SKM-1 treated with dmso at 0.1 percent for 144 hours (cell line): ENCODE results near the gene DUSP18.
"Not testable (repeated sequence)": the region's sequence is repeated elsewhere in the genome, so short reads cannot be mapped to it uniquely, and the experiment has no call there.

Experiments
- DNase-seq: peaks from one replicate; lab custom pipeline; 2025; ENCODE audit not compliant: unreplicated experiment; lab: John Stamatoyannopoulos, UW

Gene DUSP18

DNA sequence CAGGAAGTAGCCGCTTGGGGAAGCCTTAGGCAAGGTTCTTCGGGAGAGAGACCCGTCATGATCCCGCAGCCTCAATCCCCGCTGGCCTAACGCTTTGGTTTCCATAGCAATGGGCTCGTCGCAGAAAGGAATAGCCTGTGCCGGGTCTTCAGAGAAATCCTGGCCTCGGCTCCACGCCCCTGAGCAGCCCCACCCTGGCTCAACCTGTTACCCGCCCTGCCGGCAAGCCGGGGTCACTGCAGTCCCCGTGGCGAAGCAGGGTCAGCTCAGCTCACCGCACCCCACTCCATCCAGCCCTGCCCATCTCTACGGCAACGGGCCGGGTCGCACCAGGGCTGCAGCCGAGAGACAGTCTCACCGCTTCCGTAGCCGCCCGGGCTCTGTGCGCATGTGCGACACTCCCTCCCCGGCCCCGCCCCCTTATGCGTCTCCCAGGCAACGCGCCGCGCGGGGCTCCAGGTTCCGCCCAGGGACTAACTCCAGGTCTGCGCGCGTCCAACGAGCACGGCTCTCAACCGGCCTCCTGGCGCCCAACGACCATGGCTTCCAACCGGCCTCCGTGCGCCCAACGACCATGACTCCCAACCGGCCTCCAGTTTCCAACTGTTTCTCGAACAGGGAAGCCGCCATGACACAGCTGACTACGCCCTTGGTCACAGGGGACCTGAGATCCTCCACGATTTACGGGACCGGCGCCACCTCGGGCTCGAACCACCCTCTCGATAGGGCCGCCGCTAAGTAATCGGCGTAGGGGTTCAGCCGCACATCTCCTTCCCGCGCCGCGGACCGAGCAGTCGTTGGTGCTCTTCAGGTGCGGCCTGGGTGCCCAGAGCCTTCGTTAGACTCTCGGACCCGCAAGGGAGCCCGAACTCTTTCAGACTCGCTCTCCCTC lies at the start of gene DUSP18:
TSS of gene DUSP18 (minus strand) at position 382 of the 892 bp plus-strand sequence. CDS start 3,872 bp downstream, outside the sequence.
- DNase-seq, result peak; percentile 85

DNA sequence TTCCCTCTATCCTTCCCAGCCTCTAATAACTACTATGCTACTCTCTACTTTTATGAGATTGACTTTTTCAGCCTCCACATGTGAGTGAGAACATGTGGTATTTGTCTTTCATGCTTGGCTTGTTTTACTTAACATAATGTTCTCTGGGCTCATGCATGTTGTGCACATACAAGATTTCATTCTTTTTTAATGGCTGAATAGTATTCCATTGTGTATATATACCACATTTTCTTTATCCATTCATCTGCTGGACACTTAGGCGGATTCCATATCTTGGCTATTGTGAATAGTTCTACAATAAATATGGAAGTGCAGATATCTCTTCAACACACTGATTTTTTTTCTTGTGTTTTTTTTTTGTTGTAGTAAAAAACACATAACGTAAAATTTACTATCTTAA lies 46.4 kb upstream of the DUSP18 start:
- DNase-seq, result no peak

DNA sequence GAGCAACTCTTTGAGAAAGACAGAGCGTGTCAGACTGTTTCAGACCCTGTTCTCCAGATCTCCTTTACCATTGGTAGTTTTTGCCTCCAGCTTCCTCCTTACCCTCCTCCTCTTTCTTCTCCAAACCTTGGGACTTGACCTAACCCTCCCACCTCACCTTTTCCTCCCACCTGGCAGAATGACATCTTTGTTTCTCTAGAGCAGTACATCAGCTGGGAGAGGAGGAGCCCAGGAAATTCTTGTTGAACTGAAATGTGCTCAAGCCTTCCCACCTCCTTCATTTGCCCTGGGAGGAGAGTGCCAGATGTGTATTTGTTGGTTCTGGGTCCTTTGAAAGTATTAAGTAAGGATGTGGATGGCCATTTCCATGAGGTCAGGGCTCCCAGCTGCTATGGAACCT lies 44.4 kb upstream of the DUSP18 start:
- DNase-seq, result no peak

DNA sequence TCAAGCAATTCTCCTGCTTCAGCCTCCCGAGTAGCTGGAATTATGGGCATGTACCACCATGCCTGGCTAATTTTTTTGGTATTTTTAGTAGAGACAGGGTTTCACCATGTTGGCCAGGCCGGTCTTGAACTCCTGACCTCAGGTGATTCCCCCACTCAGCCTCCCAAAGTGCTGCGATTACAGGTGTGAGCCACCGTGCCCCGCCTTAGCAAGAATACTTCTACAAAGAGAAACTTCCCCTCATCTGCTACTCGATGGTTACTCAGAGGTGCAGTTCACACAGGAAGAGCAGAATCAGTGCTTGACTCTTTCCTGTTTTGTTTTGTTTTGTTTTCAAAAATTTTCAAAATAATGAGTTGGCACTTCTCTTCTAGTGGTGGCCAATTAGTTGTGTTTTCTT lies 42.3 kb upstream of the DUSP18 start:
- not testable (repeated sequence) for DNase-seq

DNA sequence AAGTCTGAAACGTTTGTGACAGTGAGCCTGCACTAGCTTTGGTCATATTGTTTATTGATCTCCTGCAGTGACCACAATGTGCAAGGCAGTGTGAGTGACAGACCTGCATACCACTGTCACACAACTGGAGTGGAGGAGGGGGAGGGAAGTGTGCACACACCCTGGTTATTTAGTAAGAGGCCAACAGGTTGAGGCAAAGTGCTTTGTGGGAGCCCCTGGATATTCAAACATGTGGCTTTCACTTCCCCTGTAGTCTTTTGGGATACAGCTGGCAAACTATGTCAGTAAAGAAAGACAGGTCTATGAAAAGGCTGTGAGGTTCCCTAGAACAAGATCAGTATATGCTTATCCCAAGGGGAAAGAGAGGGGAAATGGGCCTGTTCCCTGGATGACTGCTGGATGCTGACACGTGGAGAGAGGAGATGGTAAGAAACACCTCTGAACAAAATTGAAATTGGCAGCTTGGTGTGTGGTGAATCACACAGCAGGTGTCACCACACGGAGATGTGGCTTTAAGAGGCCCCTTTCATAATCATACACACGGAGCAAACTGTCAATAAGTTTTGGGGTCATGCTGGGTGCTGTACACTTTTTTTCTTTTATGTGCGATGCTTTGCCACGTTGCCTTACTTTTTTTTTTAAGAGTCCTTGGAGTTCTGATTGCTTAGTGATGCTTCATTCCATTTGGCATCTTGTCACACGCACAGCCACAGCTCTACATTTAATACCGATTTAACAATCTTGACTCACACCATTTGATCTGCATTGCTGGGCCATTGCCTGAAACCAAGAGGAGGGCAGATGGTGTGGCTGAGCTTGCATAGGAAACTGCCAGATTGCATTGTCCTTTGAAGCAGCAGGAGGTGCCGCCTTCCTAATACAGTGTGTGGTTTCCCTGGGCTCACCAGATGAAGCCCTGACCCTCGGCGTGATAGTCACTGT lies 38.3 kb upstream of the DUSP18 start:
- peak; percentile 29 for DNase-seq

DNA sequence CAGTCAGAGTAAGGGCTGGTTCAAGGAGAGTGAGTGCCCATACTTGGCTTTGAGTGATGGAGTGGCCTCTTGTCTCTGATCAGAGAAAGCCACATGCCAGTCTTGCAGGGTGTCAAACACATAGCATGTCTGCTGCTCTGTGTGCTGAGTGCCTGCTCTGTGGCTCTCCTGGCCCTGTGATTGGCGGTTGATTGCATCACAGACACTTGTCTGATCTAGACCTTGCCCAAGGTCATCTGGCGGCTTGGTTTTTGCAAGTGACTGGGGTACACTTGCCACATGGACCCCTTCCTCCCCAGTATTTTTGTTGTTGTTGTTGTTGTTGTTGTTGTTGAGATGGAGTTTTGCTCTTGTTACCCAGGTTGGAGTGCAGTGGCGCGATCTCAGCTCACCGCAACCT lies 37.3 kb upstream of the DUSP18 start:
- DNase-seq, result no peak

DNA sequence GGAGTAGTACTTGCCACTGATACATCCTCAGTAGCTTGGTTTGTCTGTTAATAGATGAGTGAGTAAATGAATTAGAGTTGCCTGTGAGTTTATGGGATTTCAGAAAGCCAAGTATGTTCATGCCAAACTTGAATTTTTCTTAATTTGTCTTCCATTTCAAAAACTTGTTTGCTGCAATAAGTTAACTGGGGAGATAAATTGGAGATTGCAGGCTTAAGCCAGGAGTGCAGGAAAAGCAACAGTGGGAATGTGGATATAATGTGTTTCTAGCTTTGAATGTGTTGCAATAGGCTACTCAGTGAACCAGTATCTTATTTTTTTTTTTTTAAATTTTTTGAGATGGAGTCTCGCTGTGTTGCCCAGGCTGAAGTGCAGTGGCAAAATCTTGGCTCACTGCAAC lies 35.2 kb upstream of the DUSP18 start:
- DNase-seq, result no peak

DNA sequence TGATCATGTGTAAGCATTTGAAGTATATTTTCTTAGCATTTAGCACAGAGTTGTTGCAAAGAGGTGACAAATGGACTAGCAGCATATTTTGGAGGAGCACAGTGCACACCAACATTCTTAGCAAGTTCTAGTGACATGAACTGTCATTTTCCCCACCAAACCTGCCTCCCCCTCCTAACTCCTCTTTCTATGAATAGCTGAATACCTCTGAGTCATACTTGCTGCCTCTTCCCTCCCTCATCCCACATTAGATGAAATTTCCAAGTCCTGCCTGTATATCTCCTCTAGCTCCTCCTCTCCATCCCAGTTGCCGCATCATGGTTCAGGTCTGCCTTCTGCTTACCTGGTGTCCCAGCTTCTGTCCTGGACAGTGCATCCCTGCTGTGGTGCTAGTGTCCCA lies 34.2 kb upstream of the DUSP18 start:
- DNase-seq, result no peak

DNA sequence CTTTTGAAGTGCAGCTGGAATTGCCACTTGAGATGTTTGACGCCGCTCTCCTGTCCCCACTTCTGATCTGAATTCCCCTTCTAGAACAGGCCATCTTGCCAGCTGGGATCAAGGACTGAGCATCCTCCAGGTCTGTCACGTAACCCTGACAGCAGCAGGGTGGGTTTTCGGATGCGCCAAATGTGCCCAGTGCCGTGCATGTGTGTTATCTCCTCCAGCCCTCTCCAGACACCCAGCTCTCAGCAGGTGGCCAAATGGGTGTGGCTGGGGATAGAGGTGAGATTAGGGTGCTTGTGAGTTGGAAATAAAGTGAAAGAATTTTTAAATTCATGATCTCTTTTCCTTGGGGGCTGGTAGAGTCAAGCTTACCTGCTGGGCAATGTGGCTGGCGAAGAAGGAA lies 30.3 kb upstream of the DUSP18 start:
- no peak for DNase-seq

DNA sequence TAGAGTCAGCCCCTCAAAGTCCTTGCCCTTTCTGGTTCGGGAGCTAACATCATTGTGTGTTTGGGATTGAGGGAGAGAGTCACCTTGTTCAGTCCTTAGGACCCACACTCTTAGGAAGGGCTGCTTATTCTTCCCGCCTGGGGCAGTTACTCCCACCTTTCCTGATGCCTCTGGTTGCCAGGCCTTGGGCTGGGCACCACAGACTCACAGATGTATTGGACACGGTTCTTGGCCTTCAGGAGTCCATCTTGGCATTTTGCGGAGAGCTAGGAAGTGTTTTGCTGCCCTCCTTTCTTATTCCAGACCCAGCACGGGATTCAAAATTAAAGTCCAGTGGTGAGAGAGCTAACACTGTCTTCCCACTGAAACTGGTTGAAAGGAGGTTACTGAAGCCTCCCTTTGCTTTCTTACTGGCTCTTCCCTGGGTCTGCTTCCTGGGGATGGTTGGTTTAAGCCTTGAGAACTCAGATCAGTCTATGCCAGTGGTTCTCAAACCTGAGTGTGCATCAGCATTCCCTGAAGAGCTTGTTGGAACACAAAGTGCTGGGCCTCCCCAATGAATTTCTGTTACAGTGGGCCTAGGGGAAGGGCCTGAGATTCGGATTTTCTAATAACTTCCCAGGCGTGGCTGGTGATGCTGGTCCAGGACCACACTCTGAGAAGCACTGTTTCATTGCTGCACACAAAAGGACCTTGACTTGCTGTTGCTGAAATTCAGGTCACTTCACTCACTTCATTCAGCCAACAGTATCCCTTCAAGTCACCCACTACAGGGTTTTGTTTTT lies 28.4 kb upstream of the DUSP18 start:
- DNase-seq, result no peak

DNA sequence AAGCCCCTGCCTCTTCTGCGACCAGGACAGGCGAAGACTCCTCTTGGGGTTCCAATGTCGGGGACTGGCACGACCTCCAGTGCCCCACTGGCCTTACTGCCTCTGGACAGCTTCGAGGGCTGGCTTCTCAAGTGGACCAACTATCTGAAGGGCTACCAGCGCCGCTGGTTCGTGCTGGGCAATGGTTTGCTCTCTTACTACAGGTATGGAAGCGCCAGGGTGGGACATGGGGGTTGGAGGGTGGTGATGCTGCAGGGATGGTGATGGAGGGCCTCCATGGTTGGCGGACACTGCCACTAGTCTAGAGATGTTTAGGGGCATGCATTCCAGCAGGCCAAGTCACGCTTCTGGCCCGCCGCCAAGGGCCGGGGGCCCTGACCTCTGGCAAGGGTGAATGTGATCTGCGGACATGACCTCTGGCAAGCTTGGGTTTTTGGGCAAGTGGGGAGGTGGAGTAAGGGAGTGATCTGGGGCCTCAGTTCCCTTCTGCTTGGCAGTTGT lies 27.7 kb upstream of the DUSP18 start:
- no peak for DNase-seq

DNA sequence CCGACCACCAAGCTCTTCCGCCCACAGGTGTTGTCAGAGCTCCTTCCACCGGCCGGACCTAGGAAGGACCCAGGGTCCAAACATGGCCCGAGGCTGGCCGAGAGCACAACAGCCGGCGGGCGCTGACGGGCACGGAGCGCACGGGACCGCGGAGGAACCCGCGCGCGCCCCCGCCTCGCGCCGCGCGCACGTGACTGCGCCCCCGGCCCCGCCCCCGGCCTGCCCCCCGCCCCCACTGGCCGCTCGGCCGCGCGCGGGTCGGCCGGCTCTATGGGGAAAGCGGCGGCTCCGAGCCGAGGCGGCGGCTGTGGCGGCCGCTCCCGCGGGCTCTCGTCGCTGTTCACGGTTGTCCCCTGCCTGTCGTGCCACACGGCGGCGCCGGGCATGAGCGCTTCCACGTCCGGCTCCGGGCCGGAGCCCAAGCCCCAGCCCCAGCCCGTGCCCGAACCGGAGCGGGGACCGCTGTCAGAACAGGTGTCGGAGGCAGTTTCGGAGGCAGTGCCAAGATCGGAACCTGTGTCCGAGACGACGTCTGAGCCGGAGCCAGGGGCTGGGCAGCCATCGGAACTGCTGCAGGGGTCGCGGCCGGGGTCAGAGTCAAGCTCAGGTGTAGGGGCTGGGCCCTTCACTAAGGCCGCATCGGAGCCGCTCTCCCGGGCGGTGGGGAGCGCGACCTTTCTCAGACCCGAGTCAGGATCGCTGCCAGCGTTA lies 27.1 kb upstream of the DUSP18 start, which contains the start of gene OSBP2:
TSS of gene OSBP2 (plus strand) at position 235 of the 711 bp plus-strand sequence. CDS start at position 271, 36 bp downstream.
- DNase-seq, result peak; percentile 6

DNA sequence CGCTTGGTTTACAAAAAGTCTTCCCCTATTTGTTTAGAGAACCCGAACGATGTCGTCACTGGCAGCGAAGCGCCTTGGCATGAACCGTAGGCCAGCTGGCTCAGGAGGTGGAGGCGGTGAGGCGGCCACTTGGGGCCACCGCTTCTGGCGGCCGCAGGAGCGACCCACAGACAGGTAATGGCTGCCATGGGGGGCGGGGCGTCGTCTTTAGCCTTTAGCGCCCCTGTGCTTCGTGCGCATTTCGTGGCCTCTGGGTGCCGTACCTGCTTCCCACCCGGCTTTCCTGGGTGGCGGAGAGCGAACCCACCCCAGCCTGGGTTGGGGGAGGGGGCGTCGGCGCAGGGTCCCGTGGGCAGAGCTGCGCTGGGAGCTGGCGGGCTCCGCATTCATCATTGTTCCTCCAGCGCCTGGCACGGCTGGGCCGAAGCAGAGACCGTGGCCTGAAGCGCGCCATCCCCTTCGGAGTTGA lies 26.5 kb upstream of the DUSP18 start:
- DNase-seq, result peak; percentile 25

DNA sequence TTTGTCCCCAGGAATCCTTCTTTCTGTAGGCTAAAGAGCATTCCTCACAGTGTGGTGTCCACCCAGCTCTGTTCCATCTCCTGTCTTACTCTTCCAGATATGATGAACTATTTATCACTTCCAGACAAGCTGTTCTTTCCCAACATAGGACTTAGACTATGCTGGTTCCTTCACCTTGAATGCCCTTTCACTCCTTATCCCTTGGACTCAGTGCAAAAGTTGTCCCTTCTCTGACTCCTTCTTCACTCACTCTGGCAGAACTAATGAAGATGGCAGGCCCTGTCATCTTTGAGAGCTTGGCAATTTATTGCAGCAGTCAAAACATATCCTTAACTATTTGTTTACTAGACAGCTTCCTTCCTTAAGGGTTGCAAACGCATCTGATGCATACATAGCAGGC lies 23.5 kb upstream of the DUSP18 start:
- no peak for DNase-seq

DNA sequence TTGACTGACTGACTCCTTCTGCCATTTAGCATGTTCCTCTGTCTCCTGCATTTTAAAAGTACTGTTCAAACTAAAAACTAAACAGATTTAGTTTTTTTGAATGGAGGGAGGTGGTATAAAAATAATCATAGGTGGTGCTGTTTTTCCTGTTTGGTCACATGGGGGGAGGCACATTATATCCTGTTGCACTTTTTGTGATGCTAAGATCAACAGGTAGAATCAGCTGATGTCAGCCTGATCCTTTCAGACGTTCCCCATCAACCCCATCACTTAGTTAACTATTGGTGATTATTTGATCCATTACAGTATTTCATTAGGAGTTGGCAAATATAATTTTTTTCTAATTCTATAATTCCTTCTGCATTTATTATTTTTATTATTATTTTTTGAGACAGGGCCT lies 21.9 kb upstream of the DUSP18 start:
- DNase-seq, result no peak

DNA sequence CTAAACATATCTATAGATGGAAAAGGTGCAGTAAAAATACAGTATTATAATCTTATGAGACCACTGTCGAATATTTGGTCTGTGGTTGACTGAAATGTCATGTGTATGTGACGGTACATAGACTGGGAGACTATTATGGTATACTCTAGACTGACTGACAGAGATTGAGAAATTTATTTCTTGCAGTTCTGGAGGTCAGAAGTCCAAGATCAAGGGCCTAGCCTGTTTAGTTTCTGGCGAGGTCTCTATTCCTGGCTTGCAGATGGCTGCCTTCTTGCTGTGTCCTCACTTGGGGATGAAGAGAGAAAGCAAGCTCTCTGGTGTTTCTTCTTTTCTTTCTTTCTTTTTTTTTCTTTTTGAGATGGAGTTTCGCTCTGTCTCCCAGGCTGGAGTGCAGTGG lies 19.7 kb upstream of the DUSP18 start:
- no peak for DNase-seq

DNA sequence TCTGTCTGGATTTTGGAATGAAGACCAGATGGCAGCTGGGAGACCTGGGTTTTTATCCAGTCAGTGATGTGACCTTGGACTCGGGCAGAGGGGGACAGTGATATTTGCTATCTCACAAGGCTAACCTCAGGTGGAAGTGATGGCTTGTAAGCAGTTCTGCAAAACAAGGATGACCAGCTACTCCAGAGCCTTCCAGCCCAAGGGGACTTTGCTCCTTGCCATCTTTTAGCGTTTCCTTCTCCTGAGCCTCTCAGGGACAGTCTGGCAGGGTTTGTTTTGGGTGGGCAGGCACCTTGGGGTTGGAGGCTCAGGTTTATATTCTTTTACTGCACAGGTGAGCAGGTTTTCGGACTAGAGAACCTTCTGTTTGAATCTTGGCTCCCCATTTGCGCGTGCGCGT lies 17.5 kb upstream of the DUSP18 start:
- DNase-seq, result no peak

DNA sequence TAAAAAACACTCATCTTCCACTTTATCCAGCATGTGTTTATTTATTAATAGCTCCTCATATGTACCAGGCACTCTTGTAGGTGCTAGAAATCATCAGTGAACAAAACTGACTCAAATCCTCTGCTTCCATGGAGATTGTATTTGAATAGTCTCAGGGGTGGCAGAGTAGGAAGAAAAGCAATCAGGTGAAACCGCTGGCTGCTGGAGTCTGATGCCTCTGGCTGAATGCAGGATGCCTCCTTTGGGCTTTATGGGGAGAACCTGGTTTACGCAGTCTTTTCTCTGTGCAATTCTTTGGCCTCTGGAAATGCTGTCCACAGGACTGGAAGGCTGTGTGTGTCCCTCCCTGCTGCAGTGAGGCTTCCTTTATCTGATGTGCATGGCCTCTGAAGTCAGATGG lies 14.2 kb upstream of the DUSP18 start:
- DNase-seq, result no peak

DNA sequence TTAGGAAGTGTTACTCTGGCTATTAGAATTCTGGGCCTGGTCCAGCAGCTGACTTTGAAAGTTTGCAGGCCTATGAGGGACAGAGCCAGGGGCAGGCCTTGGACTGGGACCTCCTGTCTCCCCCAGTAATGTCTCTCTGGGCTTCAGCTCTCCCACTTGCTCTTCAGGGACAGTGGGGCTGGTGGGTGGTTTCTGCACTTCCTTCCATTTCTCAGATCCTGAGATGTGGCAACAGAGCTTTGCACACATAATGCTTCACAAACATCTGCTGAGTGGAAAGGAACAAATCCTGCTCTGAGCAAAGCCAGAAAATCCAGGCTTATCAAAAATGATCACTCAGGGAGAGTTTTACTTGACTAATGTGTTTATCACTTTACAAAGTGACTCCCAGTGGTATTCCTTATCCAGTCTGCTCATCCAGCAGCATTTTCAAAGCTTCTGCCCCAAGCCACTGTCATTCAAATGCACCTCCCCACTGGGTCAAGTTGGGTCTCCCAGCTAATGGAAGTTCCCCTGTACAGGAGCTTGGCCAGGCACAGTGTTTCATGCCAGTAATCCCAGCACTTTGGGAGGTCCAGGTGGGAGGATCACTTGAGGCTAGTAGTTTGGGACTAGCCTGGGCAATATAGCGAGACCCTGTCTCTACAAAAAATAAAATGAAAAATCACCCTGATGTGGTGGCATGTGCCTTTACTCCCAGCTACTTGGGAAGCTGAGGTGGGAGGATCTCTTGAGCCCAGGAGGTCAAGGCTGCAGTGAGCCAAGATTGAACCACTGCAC lies 13.5 kb upstream of the DUSP18 start:
- DNase-seq, result peak; percentile 14
